Upper lobe of left lung (tissue), 4 donors: ENCODE results near the gene RBM20.

Source experiments
- EP300 ChIP-seq, 4 donors: sonication (generic); formaldehyde crosslinking; IDR thresholded peaks; one replicate each; pipeline ENCODE4 v1.5.1; 2017; ENCODE audit warnings: antibody characterized with exemption in 4 of 4, control low read depth in 2 of 4
- POLR2A ChIP-seq, 4 donors: fragments of 450-650 bp; IDR thresholded peaks; one replicate each; pipeline ENCODE4 v1.5.1; 2016 to 2017; ENCODE audit warnings: antibody characterized with exemption in 4 of 4, mild to moderate bottlenecking in 2 of 4
- POLR2AphosphoS5 ChIP-seq, 2 donors: sonication (generic); formaldehyde crosslinking; IDR thresholded peaks; one replicate each; pipeline ENCODE4 v1.5.1; 2017; ENCODE audit warnings: antibody characterized with exemption in 2 of 2
- TF ChIP-seq, protein P1 (sequence below), 6 experiments: fragments of 450-650 bp in 4 of 6; fragments of 200-600 bp in 2 of 6; sonication (generic) in 2 of 6; IDR thresholded peaks; one replicate each; pipeline ENCODE4 v1.5.1; 2016 to 2019; ENCODE audit warnings: antibody characterized with exemption in 6 of 6

- TF ChIP-seq, protein P1, sequence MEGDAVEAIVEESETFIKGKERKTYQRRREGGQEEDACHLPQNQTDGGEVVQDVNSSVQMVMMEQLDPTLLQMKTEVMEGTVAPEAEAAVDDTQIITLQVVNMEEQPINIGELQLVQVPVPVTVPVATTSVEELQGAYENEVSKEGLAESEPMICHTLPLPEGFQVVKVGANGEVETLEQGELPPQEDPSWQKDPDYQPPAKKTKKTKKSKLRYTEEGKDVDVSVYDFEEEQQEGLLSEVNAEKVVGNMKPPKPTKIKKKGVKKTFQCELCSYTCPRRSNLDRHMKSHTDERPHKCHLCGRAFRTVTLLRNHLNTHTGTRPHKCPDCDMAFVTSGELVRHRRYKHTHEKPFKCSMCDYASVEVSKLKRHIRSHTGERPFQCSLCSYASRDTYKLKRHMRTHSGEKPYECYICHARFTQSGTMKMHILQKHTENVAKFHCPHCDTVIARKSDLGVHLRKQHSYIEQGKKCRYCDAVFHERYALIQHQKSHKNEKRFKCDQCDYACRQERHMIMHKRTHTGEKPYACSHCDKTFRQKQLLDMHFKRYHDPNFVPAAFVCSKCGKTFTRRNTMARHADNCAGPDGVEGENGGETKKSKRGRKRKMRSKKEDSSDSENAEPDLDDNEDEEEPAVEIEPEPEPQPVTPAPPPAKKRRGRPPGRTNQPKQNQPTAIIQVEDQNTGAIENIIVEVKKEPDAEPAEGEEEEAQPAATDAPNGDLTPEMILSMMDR (IDR thresholded peaks at IDR 0.05), result no peak
- TF ChIP-seq POLR2AphosphoS5 (IDR thresholded peaks at IDR 0.05) (no peak), POLR2A (IDR thresholded peaks at IDR 0.05) (no peak), EP300 (IDR thresholded peaks at IDR 0.05) (no peak)
Measured at GRCh38 chr10:110717781-110718589, 73.8 kb downstream of the RBM20 start.
